GM15510 (cell line): ENCODE data around the gene ETFB.

ENCODE experiments used
- POLR2A ChIP-seq: IDR thresholded peaks from 3 replicates; pipeline ENCODE4 v1.6.1; 2011; ENCODE audit warnings: borderline replicate concordance; ENCODE audit not compliant: insufficient read length; ENCODE audit errors: extremely low read depth

ETFB gene

DNA sequence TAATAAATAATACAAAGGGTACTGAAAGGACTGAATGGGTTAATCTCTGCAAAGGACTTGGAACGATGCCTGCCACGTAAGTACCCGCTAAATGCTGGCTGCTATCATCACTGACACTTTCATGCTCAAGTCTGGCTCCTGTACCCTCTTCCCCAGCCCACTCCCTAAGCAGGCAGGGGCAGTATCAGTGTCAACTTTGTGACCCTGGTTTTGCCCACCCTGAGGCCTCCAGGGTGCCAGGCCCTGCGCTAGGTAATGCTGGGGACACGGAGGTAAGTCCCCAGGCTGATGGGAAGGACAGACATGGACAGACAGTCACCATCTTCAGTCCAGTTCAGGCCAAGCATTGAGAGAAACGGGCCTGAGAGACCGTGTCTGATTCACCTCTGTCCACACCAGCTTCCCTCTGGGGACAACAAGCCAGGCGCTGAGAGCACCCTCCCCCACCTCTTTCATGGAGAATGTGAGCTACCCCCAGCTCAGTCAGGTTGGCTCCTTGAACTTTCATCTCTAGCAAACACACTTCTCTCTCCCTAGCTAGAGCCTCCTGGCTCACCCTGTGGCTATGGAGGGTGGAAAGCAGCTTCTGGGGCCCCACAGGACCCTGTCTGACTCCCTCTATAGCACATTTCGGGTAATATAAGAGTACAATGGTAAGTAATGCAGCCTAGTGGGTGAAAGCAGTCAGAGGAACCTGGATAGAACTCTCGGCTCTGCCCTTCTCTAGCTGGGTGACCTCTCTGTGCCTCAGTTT is 800 bp downstream of the ETFB start:
- TF ChIP-seq POLR2A: no peak

DNA sequence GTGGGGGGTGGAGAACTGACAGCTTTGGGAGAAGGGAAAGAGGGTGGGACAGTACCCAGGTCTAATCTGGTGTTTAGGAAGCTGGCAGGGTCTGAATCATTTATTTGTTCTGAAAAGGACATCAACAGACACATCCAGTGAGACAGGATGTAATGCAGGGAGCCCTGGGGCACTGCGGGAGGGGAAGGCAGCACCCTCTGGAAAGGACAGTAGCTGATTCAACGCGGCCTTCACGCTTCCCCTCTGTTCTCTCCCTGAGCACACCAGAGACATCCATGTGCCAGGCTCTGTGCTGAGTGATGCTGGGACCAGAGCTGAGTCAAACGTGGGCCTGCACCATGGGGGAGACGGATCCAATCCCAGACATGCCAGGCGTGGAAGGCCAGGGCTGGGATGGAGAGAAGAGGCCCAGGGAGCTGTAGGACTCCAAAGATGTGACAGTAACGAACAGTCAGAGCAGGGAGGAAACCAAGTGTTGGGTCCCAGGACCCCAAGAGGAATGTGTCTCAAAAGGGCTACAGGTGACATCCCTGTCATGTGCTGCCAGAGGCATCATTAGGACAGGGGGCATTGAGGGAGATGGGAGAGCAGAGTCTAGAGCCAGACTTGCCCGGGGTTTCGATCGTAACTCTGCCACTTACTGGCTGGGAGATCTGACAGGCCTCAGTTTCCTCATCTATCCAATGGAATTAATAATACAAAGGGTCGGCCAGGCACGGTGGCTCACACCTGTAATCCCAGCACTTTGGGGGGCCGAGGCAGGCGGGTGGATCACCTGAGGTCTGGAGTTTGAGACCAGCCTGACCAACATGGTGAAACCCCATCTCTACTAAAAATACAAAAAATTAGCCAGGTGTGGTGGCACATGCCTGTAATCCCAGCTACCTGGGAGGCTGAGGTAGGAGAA is 1.7 kb downstream of the ETFB start:
- TF ChIP-seq POLR2A: no peak

- TF ChIP-seq POLR2A: no peak
Observed at GRCh38 chr19:51361239-51361638, 4.9 kb downstream of the ETFB start.

- no peak for TF ChIP-seq POLR2A
Observed at GRCh38 chr19:51359294-51359693, 6.9 kb downstream of the ETFB start.

GRCh38 chr19:51357952-51358351 is 8.2 kb downstream of the ETFB start:
- no peak for TF ChIP-seq POLR2A

DNA sequence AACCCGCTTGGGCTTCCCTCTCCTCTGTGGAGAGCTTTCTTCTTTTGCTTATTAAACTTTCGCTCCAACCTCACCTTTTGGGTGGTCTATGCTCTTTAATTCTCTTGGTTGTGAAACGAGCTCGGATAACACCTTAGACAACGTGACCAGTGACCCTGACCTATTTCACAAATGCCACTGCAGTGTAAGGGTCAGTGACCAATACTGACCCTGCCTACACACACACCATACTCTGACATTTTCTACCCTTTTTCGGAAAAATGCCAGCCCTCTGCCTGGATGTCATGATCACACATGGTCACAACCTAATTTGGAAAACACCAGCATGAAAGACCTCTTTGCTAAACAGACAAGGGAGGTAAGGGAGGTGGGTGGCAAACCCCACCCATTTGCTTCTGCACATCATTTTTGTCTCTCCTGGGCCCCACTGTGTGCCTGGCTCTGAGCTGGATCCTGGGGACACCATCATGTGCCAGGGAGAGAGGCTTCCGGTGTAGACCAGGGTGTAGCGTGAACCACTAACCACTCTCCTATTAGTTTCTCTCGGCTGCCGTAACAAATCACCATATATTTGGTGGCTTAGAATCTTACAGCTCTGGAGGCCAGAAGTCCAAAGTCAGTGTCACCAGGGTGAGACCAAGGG is 9.9 kb downstream of the ETFB start:
- no peak for TF ChIP-seq POLR2A

- TF ChIP-seq POLR2A: no peak
Observed at GRCh38 chr19:51354742-51355148, 11.4 kb downstream of the ETFB start.

- no peak for TF ChIP-seq POLR2A
Observed at GRCh38 chr19:51354103-51354741, 12.0 kb downstream of the ETFB start.

DNA sequence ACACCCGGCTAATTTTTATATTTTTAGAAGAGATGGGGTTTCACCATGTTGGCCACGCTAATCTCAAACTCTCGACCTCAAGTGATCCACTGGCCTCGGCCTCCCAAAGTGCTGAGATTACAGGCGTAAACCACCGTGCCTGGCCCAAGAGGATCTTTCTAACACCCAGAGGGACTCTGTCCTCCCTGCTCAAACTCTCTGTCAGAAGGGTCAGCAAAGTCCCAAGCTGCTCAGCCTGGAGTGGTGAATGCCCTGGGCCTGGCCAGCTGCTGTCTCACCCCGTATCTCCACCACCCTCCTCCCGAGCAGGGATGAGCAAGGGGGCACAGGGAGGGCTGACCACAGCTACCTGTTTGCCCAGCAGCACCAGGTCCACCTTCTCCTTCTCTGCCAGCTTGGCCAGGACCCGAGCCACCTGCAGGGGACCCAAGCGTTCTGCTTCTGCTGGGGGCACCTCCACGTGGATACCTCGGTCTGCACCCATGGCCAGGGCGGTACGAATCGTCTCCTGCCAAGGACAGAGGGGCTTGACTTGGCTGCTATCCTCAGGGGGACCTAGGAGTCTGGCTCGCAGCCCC is 13.3 kb downstream of the ETFB start:
- no peak for TF ChIP-seq POLR2A

DNA sequence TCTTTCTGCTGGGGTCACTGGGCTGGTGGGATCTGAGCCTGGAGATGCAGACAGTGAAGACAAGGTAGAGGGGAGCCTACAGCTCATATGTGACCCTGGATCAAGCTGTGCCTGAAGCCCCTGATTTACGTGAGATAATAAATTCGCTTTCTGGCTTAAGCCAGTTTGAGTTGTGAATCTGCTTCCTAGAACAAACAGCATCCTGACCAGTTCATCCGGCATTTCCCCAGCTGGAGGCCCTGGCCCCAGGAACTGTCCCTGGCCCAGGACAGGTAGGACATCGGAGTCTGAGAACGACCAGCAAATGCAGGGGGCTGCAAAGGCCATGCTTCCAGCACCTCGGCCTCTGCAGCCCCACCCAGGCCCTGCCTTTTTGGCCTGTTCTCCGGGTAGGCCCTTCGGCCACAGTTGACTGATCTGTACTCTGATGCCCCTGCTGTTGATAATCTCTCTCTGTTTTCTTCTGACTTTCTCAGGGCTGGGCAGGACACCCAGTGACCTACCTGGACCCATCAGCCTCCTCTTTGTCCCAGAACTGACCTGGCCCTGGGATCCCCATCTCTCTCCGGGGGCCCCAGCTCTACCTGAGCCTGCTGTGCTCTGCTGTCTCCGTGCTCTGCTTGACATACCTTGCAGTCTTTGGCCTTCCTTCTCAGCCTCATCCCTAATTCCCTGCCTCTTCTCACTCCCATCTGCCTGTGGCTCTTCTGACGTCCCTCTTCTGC is 14.8 kb downstream of the ETFB start:
- no peak for TF ChIP-seq POLR2A

DNA sequence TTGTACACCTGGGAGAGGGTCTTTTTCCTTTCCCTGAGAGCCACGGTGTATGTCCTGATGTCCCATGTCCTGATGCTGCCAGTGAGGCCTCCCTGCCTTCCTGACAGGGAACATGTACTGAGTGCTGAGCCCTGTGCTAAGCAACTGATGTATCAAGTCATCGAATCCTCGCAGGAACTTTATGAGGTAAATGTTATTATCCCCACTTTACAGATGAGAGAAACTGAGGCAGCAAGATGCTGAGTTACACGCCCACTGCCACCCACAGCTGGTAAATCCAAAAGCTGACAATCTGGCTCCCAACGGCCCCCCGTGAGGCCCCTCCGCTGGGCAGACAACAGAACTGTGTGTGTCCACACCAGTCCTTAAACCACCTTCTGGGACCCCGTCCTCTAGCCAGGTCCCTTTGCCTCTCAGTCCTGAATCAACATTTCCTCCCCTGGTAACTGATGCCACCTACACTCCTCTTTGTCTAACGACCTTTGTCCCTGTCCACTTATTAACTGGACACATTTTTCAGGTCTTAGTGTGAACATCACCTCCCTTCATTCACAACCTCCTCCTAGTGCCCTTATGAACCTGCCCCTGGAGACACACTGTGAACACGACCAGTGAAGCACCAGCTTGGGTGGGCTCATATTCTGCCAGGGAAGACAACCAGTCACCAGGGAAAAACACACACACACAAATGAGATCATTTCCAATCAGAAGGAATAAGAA is 18.8 kb downstream of the ETFB start:
- no peak for TF ChIP-seq POLR2A

DNA sequence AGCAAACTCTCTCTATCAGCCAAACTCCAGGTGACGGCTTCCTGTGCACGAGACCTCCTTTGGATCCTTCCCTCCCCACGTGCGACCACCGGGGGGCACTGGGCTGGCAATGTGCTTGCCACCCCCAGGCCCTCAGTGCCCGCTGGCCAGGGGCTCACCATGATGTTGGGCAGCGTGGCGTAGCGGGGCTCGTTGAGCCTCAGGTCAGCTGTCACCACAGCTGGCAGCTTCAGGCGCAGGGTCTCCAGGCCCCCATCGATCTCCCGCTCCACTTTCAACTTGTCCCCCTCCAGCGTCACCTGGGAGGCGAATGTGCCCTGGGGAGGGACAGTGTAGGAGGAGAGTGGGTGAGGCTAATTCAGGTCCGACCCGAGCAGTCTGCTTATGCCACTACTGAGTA is 19.4 kb downstream of the ETFB start:
- no peak for TF ChIP-seq POLR2A

DNA sequence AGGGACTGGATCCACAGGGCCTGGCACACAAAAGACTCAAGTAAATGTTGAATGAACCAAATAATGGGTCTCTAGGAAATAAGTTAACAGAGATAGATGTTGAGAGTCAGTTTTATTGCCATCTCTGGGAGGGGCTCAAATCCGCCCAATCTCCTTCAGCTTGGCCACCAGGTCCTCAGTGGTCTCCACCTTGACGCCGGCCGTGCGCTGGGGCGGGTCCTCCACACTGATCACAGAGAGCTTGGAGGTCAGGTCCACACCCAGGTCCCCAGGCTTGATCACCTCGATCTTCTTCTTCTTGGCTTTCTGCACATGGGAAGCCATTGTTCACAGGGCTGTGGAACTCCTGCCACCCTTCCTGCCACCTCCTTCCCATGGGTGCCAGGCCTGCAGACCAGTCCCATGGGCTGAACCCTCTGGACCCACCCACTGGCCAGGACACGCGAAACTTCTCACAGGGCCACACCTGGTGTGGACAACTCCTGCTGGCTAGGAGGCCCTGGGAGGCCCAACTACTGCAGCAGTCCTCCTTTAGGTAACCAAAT is 21.0 kb downstream of the ETFB start:
- TF ChIP-seq POLR2A: no peak
